Fibroblast of the aortic adventitia (primary cell): Measurements from ENCODE around the gene TRABD2B. TPM values are rescaled to one million over a fixed set of nuclear protein-coding genes. Genes with fewer than 3 reads are reported as not detected.

Source experiments
- DNase-seq: peaks from one replicate; pipeline ENCODE4 v3.0.0-alpha.2; 2010; ENCODE audit warnings: low read depth
- H3K4me3 ChIP-seq: 2 replicates; pipeline ENCODE4 v1.5.1; 2011; ENCODE audit warnings: low read depth, mild to moderate bottlenecking, control low read depth, low read length, moderate library complexity
- CTCF ChIP-seq: IDR thresholded peaks from 2 replicates; pipeline ENCODE4 v1.5.1; 2011; ENCODE audit warnings: mild to moderate bottlenecking, low read length, control low read depth, inconsistent platforms; ENCODE audit not compliant: insufficient read depth
- total RNA-seq: library from RNA; depleted of rRNA; stranded (reverse); fragments of >200 nt; gene quantifications from 2 replicates; pipeline ENCODE4 v1.2.3, GENCODE V29; 2012; ENCODE audit warnings: low replicate concordance

TRABD2B gene
- total RNA-seq, 1 donor, result under 0.01 TPM

GRCh38 chr1:47765742-47766485 lies 231.3 kb downstream of the TRABD2B start:
- no peak overlapping the region for H3K4me3 ChIP-seq
- TF ChIP-seq CTCF, result no peak
- no peak for DNase-seq

GRCh38 chr1:47765236-47765635 lies 231.9 kb downstream of the TRABD2B start:
- no peak for DNase-seq
- TF ChIP-seq CTCF, result no peak
- H3K4me3 ChIP-seq, result no peak overlapping the region

GRCh38 chr1:47764461-47765046 lies 232.6 kb downstream of the TRABD2B start:
- H3K4me3 ChIP-seq, result no peak overlapping the region
- DNase-seq, result no peak
- TF ChIP-seq CTCF, result no peak

- DNase-seq, result peak; percentile 16
- H3K4me3 ChIP-seq, result no peak overlapping the region
- TF ChIP-seq CTCF, result no peak
Measured at GRCh38 chr1:47763591-47764171, 233.5 kb downstream of the TRABD2B start.

GRCh38 chr1:47761974-47762373 lies 235.2 kb downstream of the TRABD2B start:
- DNase-seq, result no peak
- no peak for TF ChIP-seq CTCF

GRCh38 chr1:47761201-47761930 lies 235.8 kb downstream of the TRABD2B start:
- no peak for DNase-seq
- H3K4me3 ChIP-seq, result no peak overlapping the region
- no peak for TF ChIP-seq CTCF

More at GRCh38 chr1:47761974-47762373, 235.2 kb downstream of the TRABD2B start:
- no peak overlapping the region for H3K4me3 ChIP-seq
